Left lung (tissue), 10 donors: ENCODE measurements around the gene KRTAP9-7. TPM values are rescaled to one million over a fixed set of nuclear protein-coding genes. Genes with fewer than 3 reads are reported as not detected.
"Not testable (repeated sequence)": the region's sequence is repeated elsewhere in the genome, so short reads cannot be mapped to it uniquely, and the experiment has no call there.

Experiments
- ATAC-seq: fragments of 200-7000 bp; cut with Tn5 transposase; one replicate; pipeline ENCODE4 v1.9.1; 2020; ENCODE audit warnings: moderate library complexity
- DNase-seq, 4 donors: peaks; one replicate each; pipeline ENCODE4 v3.0.0-alpha.2; 2013 to 2020
- H3K27ac ChIP-seq, 2 donors: fragments of 200-600 bp; sonication (generic) in 1 of 2; one replicate each; pipeline versions ENCODE4 v1.5.0 to v1.8.0; 2020 to 2021
- H3K27me3 ChIP-seq, 2 donors: fragments of 200-600 bp; sonication (generic) in 1 of 2; one replicate each; pipeline versions ENCODE4 v1.5.0 to v1.8.0; 2020 to 2021
- H3K36me3 ChIP-seq, 2 donors: fragments of 200-600 bp; sonication (generic) in 1 of 2; one replicate each; pipeline versions ENCODE4 v1.5.0 to v1.8.0; 2020 to 2021
- H3K4me1 ChIP-seq, 2 donors: fragments of 200-600 bp; one replicate each; pipeline ENCODE4 v1.8.0; 2021
- H3K4me3 ChIP-seq, 2 donors: fragments of 200-600 bp; sonication (generic) in 1 of 2; one replicate each; pipeline versions ENCODE4 v1.5.0 to v1.8.0; 2020 to 2021; ENCODE audit warnings: mild to moderate bottlenecking in 1 of 2
- H3K9me3 ChIP-seq, 2 donors: fragments of 200-600 bp; sonication (generic) in 1 of 2; one replicate each; pipeline versions ENCODE4 v1.5.0 to v1.8.0; 2020 to 2021
- CTCF ChIP-seq, 2 donors: fragments of 200-600 bp; sonication (generic) in 1 of 2; IDR thresholded peaks; one replicate each; pipeline versions ENCODE4 v1.5.0 to v1.8.0; 2021; ENCODE audit warnings: antibody characterized with exemption in 2 of 2
- intact Hi-C, 2 donors: fragments of 100-400 bp; cut with DNase I; formaldehyde crosslinking; loops; one replicate each; pipeline versions ENCODE4 v1.11.2 to v1.14.2; 2022
- polyA plus RNA-seq, 6 donors: library from polyadenylated mRNA; unstranded; fragments of 120-200 nt; gene quantifications; one replicate each; pipeline ENCODE4 v1.2.1, GENCODE V29; 2013; ENCODE audit not compliant: insufficient read length in 6 of 6
- total RNA-seq, 2 donors: library from RNA; stranded (reverse); fragmentation: NEBNext Ultra II Directional; extraction: Animal tissue kit (Norgen Biotek cat#: 25700); gene quantifications; one replicate each; pipeline ENCODE4 v1.2.1, GENCODE V29; 2021
- donor health status: DM: no; HTN: yes; CAD: no.
- donor health status: DM: no; HTN: no; CAD: no.

KRTAP9-7 gene
- total and polyA plus RNA-seq, 8 donors = not detected

- H3K9me3 ChIP-seq, H3K27me3 ChIP-seq, ATAC-seq, H3K4me3 ChIP-seq, H3K4me1 ChIP-seq, DNase-seq, H3K27ac ChIP-seq, H3K36me3 ChIP-seq, intact Hi-C loops: not testable (repeated sequence)
These were observed 28.3 kb upstream of the KRTAP9-7 start for GRCh38 chr17:41246995-41247787.

GRCh38 chr17:41249637-41250240 is 25.8 kb upstream of the KRTAP9-7 start, which contains the start of gene KRTAP9-4:
Gene KRTAP9-4, plus strand, starts transcription at chr17:41249687. Its CDS starts 34 bp downstream, at chr17:41249721.
- H3K4me1 ChIP-seq, H3K4me3 ChIP-seq, DNase-seq, H3K36me3 ChIP-seq, ATAC-seq, H3K9me3 ChIP-seq, H3K27ac ChIP-seq, intact Hi-C loops, H3K27me3 ChIP-seq: not testable (repeated sequence)

- Histone ChIP-seq H3K36me3 (no peaks in the 10 kb centered on the region), H3K27ac (no peak overlapping the region), H3K27me3 (peaks cover 0 to 20% of the 10 kb centered on the region in 2 donors), H3K4me1 (no peaks in the 10 kb centered on the region), H3K9me3 (no peaks in the 10 kb centered on the region), H3K4me3 (no peak overlapping the region)
- no peak for ATAC-seq
- intact Hi-C loops = no loop called here
- no peak for DNase-seq
- no peak for TF ChIP-seq CTCF (IDR thresholded peaks at IDR 0.05)
These were observed 24.2 kb upstream of the KRTAP9-7 start for GRCh38 chr17:41251261-41251660.

- no peak overlapping the region for H3K4me3 ChIP-seq
- ATAC-seq = no peak
- peaks cover 0 to 20% of the 10 kb centered on the region in 2 donors for H3K27me3 ChIP-seq
- no peaks in the 10 kb centered on the region for H3K4me1 ChIP-seq
- H3K9me3 ChIP-seq = no peaks in the 10 kb centered on the region
- TF ChIP-seq CTCF (IDR thresholded peaks at IDR 0.05) = no peak
- no peaks in the 10 kb centered on the region for H3K36me3 ChIP-seq
- intact Hi-C loops = no loop called here
- no peak for DNase-seq
- no peak overlapping the region for H3K27ac ChIP-seq
These were observed 20.6 kb upstream of the KRTAP9-7 start for GRCh38 chr17:41254861-41255260.

- intact Hi-C loops, ATAC-seq, H3K27ac ChIP-seq, H3K4me1 ChIP-seq, H3K9me3 ChIP-seq, H3K36me3 ChIP-seq, H3K4me3 ChIP-seq: not testable (repeated sequence)
- peaks cover 0 to 20% of the 10 kb centered on the region in 2 donors for H3K27me3 ChIP-seq
- peak in 1 of 4 donors; percentile 60 for DNase-seq
These were observed 19.9 kb upstream of the KRTAP9-7 start, which contains the start of gene KRTAP9-9 for GRCh38 chr17:41255381-41256290. Gene KRTAP9-9, plus strand, starts transcription at chr17:41255384.

- no peaks in the 10 kb centered on the region for H3K36me3 ChIP-seq
- H3K4me1 ChIP-seq = no peaks in the 10 kb centered on the region
- intact Hi-C loops = no loop called here
- no peak for ATAC-seq
- no peaks in the 10 kb centered on the region for H3K9me3 ChIP-seq
- peaks cover 0 to 20% of the 10 kb centered on the region in 2 donors for H3K27me3 ChIP-seq
- no peak overlapping the region for H3K4me3 ChIP-seq
- DNase-seq = no peak
- H3K27ac ChIP-seq = no peak overlapping the region
- no peak for TF ChIP-seq CTCF (IDR thresholded peaks at IDR 0.05)
These were observed 19.2 kb upstream of the KRTAP9-7 start for GRCh38 chr17:41256291-41256685.
